ENCODE measurements around the gene SH2D1B. TPM values are rescaled to one million over a fixed set of nuclear protein-coding genes. Genes with fewer than 3 reads are reported as not detected.
A peak's percentile ranks its signal among the peaks of the same experiment; 100 is the strongest.

Gene SH2D1B
- total RNA-seq, 1 experiment from 2014 or later: 0.34 TPM

DNA sequence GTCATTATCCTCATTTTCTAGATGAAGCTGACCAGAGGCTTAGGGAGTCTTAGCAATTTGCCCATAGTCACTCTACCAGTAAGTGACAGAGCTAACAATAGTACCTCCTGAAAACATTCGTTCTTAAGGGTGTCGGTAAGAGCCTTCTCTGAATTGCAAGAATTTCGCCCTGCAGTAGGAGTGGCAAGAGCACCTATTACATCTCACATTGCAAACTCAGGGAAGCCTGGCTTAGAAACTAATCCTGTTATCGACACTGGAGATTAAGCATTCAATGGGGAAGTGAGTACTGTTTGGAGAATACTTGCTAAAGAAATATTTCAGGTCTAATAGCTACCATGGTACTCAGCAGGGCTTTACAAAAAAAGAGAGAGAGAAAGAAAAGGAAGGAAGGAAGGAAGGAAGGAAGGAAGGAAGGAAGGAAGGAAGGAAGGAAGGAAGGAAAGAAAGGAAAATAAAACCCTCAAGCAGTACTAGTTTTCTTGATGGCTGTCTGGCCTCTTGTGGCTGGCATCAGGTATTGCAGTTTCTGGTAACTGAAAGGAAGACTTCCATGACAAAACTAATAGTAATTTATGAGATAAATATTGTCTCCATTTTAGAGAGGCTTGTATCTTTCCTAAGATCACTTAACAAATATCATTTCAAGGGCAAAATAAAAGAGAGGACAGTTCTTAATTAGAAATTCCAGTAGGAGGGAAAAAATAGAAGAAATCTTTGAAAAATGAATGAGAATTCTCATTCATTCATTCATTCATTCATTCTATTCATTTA lies 20.0 kb downstream of the SH2D1B start:
- ChIA-PET POLR2A (ENCODE audit: low non-redundant PET) (interaction anchor here (0.9 kb wide), 1 partner anchor 83 kb away, joined by 3 read pairs; no protein-coding TSS in a partner anchor), CTCF (interaction anchor here (0.6 to 2.8 kb wide), 8 partner anchors 34 to 355 kb away, joined by 3 to 17 read pairs (median 6); no protein-coding TSS in a partner anchor)
- H3K27me3 ChIP-seq (replicated peaks; ENCODE audit: insufficient read depth, low read depth, low read length, poor library complexity): no peaks in the 10 kb centered on the region
- no TSS peak for BruUV-seq (replicated peaks)
- H3K36me3 ChIP-seq (ENCODE audit: insufficient read depth, low read length, poor library complexity, severe bottlenecking): no peaks in the 10 kb centered on the region
- H3K27ac ChIP-seq (ENCODE audit: low read depth, low read length, poor library complexity, severe bottlenecking): peak overlapping the region; percentile 99
- DNase-seq (ENCODE audit: low spot score): peak; percentile 99
- H3K4me1 ChIP-seq (ENCODE audit: insufficient read depth, low read length, poor library complexity, severe bottlenecking): peaks cover 63% of the 10 kb centered on the region
- intact Hi-C loops (cut with micrococcal nuclease; ENCODE audit: unreplicated experiment): loop anchor here (1.0 to 10.0 kb wide), 8 partner anchors 103 to 1195 kb away; no protein-coding TSS in a partner anchor
- peak overlapping the region; percentile 4 for H3K4me3 ChIP-seq (ENCODE audit: low read depth, low read length, poor library complexity, severe bottlenecking)
- H3K9me3 ChIP-seq (ENCODE audit: low read depth, low read length, poor library complexity, severe bottlenecking): no peaks in the 10 kb centered on the region
- no peak for TF ChIP-seq EZH2 (IDR thresholded peaks at IDR 0.05; ENCODE audit: borderline replicate concordance, low read depth, low read length, poor library complexity, severe bottlenecking)
- TF ChIP-seq, protein P1, sequence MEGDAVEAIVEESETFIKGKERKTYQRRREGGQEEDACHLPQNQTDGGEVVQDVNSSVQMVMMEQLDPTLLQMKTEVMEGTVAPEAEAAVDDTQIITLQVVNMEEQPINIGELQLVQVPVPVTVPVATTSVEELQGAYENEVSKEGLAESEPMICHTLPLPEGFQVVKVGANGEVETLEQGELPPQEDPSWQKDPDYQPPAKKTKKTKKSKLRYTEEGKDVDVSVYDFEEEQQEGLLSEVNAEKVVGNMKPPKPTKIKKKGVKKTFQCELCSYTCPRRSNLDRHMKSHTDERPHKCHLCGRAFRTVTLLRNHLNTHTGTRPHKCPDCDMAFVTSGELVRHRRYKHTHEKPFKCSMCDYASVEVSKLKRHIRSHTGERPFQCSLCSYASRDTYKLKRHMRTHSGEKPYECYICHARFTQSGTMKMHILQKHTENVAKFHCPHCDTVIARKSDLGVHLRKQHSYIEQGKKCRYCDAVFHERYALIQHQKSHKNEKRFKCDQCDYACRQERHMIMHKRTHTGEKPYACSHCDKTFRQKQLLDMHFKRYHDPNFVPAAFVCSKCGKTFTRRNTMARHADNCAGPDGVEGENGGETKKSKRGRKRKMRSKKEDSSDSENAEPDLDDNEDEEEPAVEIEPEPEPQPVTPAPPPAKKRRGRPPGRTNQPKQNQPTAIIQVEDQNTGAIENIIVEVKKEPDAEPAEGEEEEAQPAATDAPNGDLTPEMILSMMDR (conservative IDR thresholded peaks at IDR 0.05; ENCODE audit: low read depth, low read length): peak; percentile 86

DNA sequence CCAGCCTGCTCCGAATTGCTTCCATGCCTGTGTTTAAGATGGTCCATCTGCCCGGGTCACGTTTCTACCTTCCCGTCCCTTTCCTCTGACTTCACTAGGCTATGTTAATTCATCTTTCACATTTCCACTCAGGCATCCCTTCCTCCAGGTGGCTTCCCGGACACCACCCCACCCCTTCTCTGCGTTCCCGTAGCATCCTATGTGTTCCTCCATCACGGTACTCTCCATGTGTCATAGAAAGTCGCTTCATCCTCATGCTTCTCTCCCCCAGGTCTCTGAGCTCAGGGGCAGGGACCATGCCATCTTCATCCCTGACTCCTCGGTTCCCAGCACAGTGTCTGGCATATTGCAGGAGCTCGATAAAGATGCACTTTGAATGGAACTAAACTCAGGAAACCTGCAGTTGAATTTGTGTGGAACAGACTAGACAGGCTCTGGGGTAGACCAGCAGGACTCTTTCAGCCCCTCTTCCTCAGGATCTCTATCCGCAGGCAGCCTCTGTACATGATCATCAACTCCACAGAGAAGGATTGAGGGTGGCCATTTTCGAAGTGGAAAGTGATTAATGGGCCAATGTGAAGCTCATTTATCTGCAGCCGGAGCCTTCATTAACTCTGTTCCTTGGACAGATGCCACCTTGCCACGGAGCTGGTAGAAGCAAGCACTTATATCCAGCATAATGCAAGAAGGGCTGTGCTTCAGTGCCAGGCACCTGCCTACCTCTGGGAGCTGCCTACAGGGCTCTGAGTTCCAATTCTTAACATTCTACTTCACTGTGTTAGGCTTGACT lies 21.3 kb downstream of the SH2D1B start:
- Histone ChIP-seq H3K27ac (ENCODE audit: low read depth, low read length, poor library complexity, severe bottlenecking) (peak overlapping the region; percentile 99), H3K4me3 (ENCODE audit: low read depth, low read length, poor library complexity, severe bottlenecking) (no peak overlapping the region), H3K27me3 (replicated peaks; ENCODE audit: insufficient read depth, low read depth, low read length, poor library complexity) (no peaks in the 10 kb centered on the region), H3K36me3 (ENCODE audit: insufficient read depth, low read length, poor library complexity, severe bottlenecking) (no peaks in the 10 kb centered on the region), H3K4me1 (ENCODE audit: insufficient read depth, low read length, poor library complexity, severe bottlenecking) (peaks cover 63% of the 10 kb centered on the region), H3K9me3 (ENCODE audit: low read depth, low read length, poor library complexity, severe bottlenecking) (no peaks in the 10 kb centered on the region)
- intact Hi-C loops (cut with micrococcal nuclease; ENCODE audit: unreplicated experiment): loop anchor here (5.0 to 10.0 kb wide), 5 partner anchors 223 to 1197 kb away; no protein-coding TSS in a partner anchor
- CTCF ChIA-PET: interaction anchor here (1.7 to 2.8 kb wide), 3 partner anchors 33 to 334 kb away, joined by 9 to 17 read pairs (median 12); no protein-coding TSS in a partner anchor
- peak; percentile 77 for DNase-seq (ENCODE audit: low spot score)
- TF ChIP-seq, protein P1 (conservative IDR thresholded peaks at IDR 0.05; ENCODE audit: low read depth, low read length): no peak
- TF ChIP-seq EZH2 (IDR thresholded peaks at IDR 0.05; ENCODE audit: borderline replicate concordance, low read depth, low read length, poor library complexity, severe bottlenecking): no peak
- BruUV-seq (replicated peaks): no TSS peak
- POLR2A ChIA-PET (ENCODE audit: low non-redundant PET): interaction anchor here (1.0 kb wide), 1 partner anchor 95 kb away, joined by 5 read pairs; no protein-coding TSS in a partner anchor

GRCh38 chr1:162389971-162390370 lies 22.0 kb downstream of the SH2D1B start:
- H3K4me1 ChIP-seq (ENCODE audit: insufficient read depth, low read length, poor library complexity, severe bottlenecking): peaks cover 64% of the 10 kb centered on the region
- DNase-seq (ENCODE audit: low spot score): no peak
- H3K27ac ChIP-seq (ENCODE audit: low read depth, low read length, poor library complexity, severe bottlenecking): peak overlapping the region; percentile 99
- no peak for TF ChIP-seq EZH2 (IDR thresholded peaks at IDR 0.05; ENCODE audit: borderline replicate concordance, low read depth, low read length, poor library complexity, severe bottlenecking)
- TF ChIP-seq, protein P1 (conservative IDR thresholded peaks at IDR 0.05; ENCODE audit: low read depth, low read length): no peak
- POLR2A ChIA-PET (ENCODE audit: low non-redundant PET): no interaction called here
- H3K4me3 ChIP-seq (ENCODE audit: low read depth, low read length, poor library complexity, severe bottlenecking): no peak overlapping the region
- intact Hi-C loops (cut with micrococcal nuclease; ENCODE audit: unreplicated experiment): loop anchor here (5.0 to 10.0 kb wide), 5 partner anchors 223 to 1197 kb away; no protein-coding TSS in a partner anchor
- no peaks in the 10 kb centered on the region for H3K27me3 ChIP-seq (replicated peaks; ENCODE audit: insufficient read depth, low read depth, low read length, poor library complexity)
- no peaks in the 10 kb centered on the region for H3K9me3 ChIP-seq (ENCODE audit: low read depth, low read length, poor library complexity, severe bottlenecking)
- CTCF ChIA-PET: interaction anchor here (2.6 to 2.8 kb wide), 2 partner anchors 32 to 334 kb away, joined by 12 to 17 read pairs; no protein-coding TSS in a partner anchor
- BruUV-seq (replicated peaks): no TSS peak
- peaks cover under 1% of the 10 kb centered on the region for H3K36me3 ChIP-seq (ENCODE audit: insufficient read depth, low read length, poor library complexity, severe bottlenecking)
